GM23338 (cell line): ENCODE measurements around the gene ALAD.

ENCODE experiments used
- CTCF ChIP-seq, 2 experiments: fragments of 200-600 bp in 1 of 2; sonication (generic) in 1 of 2; conservative IDR thresholded peaks; 2 replicates each; pipeline versions ENCODE4 v1.5.1 to v1.6.1; 2016 to 2017; ENCODE audit warnings: antibody characterized with exemption in 2 of 2, low read depth in 2 of 2, mild to moderate bottlenecking in 2 of 2, moderate library complexity in 1 of 2
- EZH2 ChIP-seq: fragments of 200-600 bp; sonication (generic); IDR thresholded peaks from one replicate; pipeline ENCODE4 v1.8.0; 2017; ENCODE audit warnings: antibody characterized with exemption, mild to moderate bottlenecking, low read depth; ENCODE audit not compliant: unreplicated experiment
- EZH2phosphoT487 ChIP-seq: fragments of 200-600 bp; sonication (generic); IDR thresholded peaks from one replicate; pipeline ENCODE4 v1.8.1; 2018; ENCODE audit warnings: antibody characterized with exemption; ENCODE audit not compliant: unreplicated experiment
- JUNB ChIP-seq: IDR thresholded peaks from one replicate; pipeline ENCODE4 v1.6.1; 2016; ENCODE audit warnings: antibody characterized with exemption; ENCODE audit not compliant: unreplicated experiment
- POLR2AphosphoS5 ChIP-seq: IDR thresholded peaks from 2 replicates; pipeline ENCODE4 v1.6.1; 2016; ENCODE audit warnings: antibody characterized with exemption, low read depth
- ZNF331 ChIP-seq: fragments of 250-450 bp; sonication (Bioruptor Pico); IDR thresholded peaks from 2 replicates; pipeline ENCODE4 v1.5.0; 2020; ENCODE audit warnings: low read depth, mild to moderate bottlenecking, moderate library complexity

- TF ChIP-seq EZH2 = no peak
- TF ChIP-seq CTCF (conservative IDR thresholded peaks at IDR 0.05; ENCODE audit: low read depth in 2 of 2) = no peak
- TF ChIP-seq POLR2AphosphoS5 = no peak
- TF ChIP-seq EZH2phosphoT487 = no peak
- no peak for TF ChIP-seq JUNB
- no peak for TF ChIP-seq ZNF331 (CRISPR knock-in tag)
Measured at GRCh38 chr9:113436728-113437515, 35.8 kb upstream of the ALAD start.
